PC-9 (cell line): ENCODE measurements around the gene SORT1.

ENCODE experiments used
- CTCF ChIP-seq: fragments of 200-600 bp; sonication (generic); conservative IDR thresholded peaks from 2 replicates; pipeline ENCODE4 v1.6.1; 2017; ENCODE audit warnings: mixed run types, antibody characterized with exemption, mild to moderate bottlenecking, moderate library complexity
- EZH2 ChIP-seq: fragments of 200-600 bp; sonication (generic); IDR thresholded peaks from 2 replicates; pipeline ENCODE4 v1.8.0; 2017; ENCODE audit warnings: antibody characterized with exemption, low read depth

GRCh38 chr1:109400035-109400655 is 2.4 kb upstream of the SORT1 start:
- no peak for TF ChIP-seq CTCF
- no peak for TF ChIP-seq EZH2
